Endothelial cell (in vitro differentiated cells): ENCODE data around the gene MACROD2. TPM values are rescaled to one million over a fixed set of nuclear protein-coding genes. Genes with fewer than 3 reads are reported as not detected.

Source experiments
- DNase-seq: peaks from one replicate; pipeline ENCODE4 v3.0.0; 2021; ENCODE audit warnings: low spot score
- H3K27ac Mint-ChIP-seq: one replicate; pipeline ENCODE4 v1.8.0; 2021; ENCODE audit warnings: mixed read lengths, inconsistent platforms; ENCODE audit not compliant: unreplicated experiment
- H3K27me3 Mint-ChIP-seq: one replicate; pipeline ENCODE4 v1.8.0; 2021; ENCODE audit warnings: mild to moderate bottlenecking, moderate library complexity, mixed read lengths, inconsistent platforms; ENCODE audit not compliant: unreplicated experiment
- H3K36me3 Mint-ChIP-seq: one replicate; pipeline ENCODE4 v1.8.0; 2021; ENCODE audit warnings: mild to moderate bottlenecking, low read depth, mixed read lengths, inconsistent platforms; ENCODE audit not compliant: unreplicated experiment
- H3K4me1 Mint-ChIP-seq: one replicate; pipeline ENCODE4 v1.8.0; 2021; ENCODE audit warnings: mild to moderate bottlenecking, mixed read lengths, inconsistent platforms; ENCODE audit not compliant: unreplicated experiment
- H3K4me3 Mint-ChIP-seq: one replicate; pipeline ENCODE4 v1.8.0; 2021; ENCODE audit warnings: mild to moderate bottlenecking, mixed read lengths, inconsistent platforms; ENCODE audit not compliant: unreplicated experiment
- H3K9me3 Mint-ChIP-seq: one replicate; pipeline ENCODE4 v1.8.0; 2021; ENCODE audit warnings: mixed read lengths, inconsistent platforms; ENCODE audit not compliant: unreplicated experiment
- total RNA-seq: library from RNA; stranded (reverse); fragmentation: NEBNext Ultra II Directional; extraction: Animal tissue kit (Norgen Biotek cat#: 25700); gene quantifications from one replicate; pipeline ENCODE4 v1.2.1, GENCODE V29; 2021; ENCODE audit not compliant: unreplicated experiment
- TF ChIP-seq, protein P1 (sequence below): fragments of 200-600 bp; sonication (generic); IDR thresholded peaks from one replicate; pipeline ENCODE4 v1.5.0; 2021; ENCODE audit warnings: antibody characterized with exemption; ENCODE audit not compliant: unreplicated experiment

Gene MACROD2
- total RNA-seq, 1 donor from 2014 or later: 6.4 TPM

- no peaks in the 10 kb centered on the region for H3K9me3 Mint-ChIP-seq
- no peaks in the 10 kb centered on the region for H3K27me3 Mint-ChIP-seq
- TF ChIP-seq, protein P1, sequence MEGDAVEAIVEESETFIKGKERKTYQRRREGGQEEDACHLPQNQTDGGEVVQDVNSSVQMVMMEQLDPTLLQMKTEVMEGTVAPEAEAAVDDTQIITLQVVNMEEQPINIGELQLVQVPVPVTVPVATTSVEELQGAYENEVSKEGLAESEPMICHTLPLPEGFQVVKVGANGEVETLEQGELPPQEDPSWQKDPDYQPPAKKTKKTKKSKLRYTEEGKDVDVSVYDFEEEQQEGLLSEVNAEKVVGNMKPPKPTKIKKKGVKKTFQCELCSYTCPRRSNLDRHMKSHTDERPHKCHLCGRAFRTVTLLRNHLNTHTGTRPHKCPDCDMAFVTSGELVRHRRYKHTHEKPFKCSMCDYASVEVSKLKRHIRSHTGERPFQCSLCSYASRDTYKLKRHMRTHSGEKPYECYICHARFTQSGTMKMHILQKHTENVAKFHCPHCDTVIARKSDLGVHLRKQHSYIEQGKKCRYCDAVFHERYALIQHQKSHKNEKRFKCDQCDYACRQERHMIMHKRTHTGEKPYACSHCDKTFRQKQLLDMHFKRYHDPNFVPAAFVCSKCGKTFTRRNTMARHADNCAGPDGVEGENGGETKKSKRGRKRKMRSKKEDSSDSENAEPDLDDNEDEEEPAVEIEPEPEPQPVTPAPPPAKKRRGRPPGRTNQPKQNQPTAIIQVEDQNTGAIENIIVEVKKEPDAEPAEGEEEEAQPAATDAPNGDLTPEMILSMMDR: no peak
- DNase-seq: no peak
- no peak overlapping the region for H3K27ac Mint-ChIP-seq
- H3K4me3 Mint-ChIP-seq: no peak overlapping the region
- H3K36me3 Mint-ChIP-seq: no peaks in the 10 kb centered on the region
- H3K4me1 Mint-ChIP-seq: no peaks in the 10 kb centered on the region
These were observed 1169.4 kb downstream of the MACROD2 start for GRCh38 chr20:15164726-15165125.

GRCh38 chr20:15166744-15167143 lies 1171.4 kb downstream of the MACROD2 start:
- Mint-ChIP-seq H3K36me3 (no peaks in the 10 kb centered on the region), H3K4me1 (no peaks in the 10 kb centered on the region), H3K27me3 (no peaks in the 10 kb centered on the region), H3K27ac (no peak overlapping the region), H3K9me3 (no peaks in the 10 kb centered on the region), H3K4me3 (no peak overlapping the region)
- TF ChIP-seq, protein P1: no peak
- DNase-seq: no peak

DNA sequence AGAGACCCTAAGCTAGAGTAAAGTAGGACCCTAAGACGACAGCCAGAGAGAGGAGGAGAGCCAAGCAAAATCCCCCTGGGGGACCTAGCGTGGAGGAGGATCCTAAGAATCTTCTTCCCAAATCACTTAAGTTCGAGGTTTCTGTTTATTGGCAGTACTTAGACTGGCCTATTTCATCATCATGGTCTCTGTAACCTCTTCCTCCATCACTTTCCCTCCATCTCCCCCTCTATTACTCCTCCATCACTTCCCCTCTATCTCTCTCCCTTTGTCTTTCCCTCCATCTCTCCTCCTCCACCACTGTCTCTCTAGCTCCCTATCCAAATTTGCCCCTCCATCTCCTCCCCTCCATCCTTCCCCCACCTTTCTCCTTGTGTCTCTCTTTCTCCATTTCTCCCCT lies 1175.7 kb downstream of the MACROD2 start:
- no peaks in the 10 kb centered on the region for H3K9me3 Mint-ChIP-seq
- H3K4me3 Mint-ChIP-seq: no peak overlapping the region
- TF ChIP-seq, protein P1: no peak
- H3K36me3 Mint-ChIP-seq: no peaks in the 10 kb centered on the region
- DNase-seq: no peak
- no peaks in the 10 kb centered on the region for H3K4me1 Mint-ChIP-seq
- no peaks in the 10 kb centered on the region for H3K27me3 Mint-ChIP-seq
- H3K27ac Mint-ChIP-seq: no peak overlapping the region

DNA sequence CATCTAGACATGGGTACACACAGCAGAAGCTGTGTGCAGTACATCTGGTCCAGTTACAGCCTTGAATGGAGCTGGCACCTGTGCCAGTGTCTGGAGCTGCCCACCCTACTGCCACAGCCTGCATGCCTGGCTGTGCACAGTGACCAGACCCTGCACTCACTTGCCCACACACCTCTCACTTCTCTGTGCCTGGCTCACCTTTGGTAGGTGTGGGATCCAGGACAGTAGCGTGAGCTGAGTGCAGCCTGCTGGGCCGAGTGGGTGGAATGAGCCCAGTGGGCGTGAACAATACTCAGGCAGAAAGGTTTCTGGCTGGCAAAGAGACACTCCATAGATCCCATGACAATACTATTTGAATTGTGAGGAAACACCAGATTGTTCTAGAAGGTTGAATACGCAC lies 1181.6 kb downstream of the MACROD2 start:
- Mint-ChIP-seq H3K27ac (no peak overlapping the region), H3K36me3 (no peaks in the 10 kb centered on the region)
- TF ChIP-seq, protein P1: no peak

GRCh38 chr20:15178581-15178980 lies 1183.3 kb downstream of the MACROD2 start:
- TF ChIP-seq, protein P1: no peak
- Mint-ChIP-seq H3K27ac (no peak overlapping the region), H3K27me3 (no peaks in the 10 kb centered on the region), H3K4me1 (no peaks in the 10 kb centered on the region), H3K9me3 (no peaks in the 10 kb centered on the region), H3K36me3 (no peaks in the 10 kb centered on the region), H3K4me3 (no peak overlapping the region)
- DNase-seq: no peak

More for the DNA sequence above, 1181.6 kb downstream of the MACROD2 start:
- Mint-ChIP-seq H3K4me3 (no peak overlapping the region), H3K4me1 (no peaks in the 10 kb centered on the region), H3K27me3 (no peaks in the 10 kb centered on the region), H3K9me3 (no peaks in the 10 kb centered on the region)
- no peak for DNase-seq
